Karpas-422 (cell line): ENCODE measurements around the gene CALHM4. TPM values are rescaled to one million over a fixed set of nuclear protein-coding genes. Genes with fewer than 3 reads are reported as not detected.

ENCODE experiments used
- DNase-seq: peaks from one replicate; pipeline ENCODE4 v3.0.0-alpha.2; 2015
- H2AFZ ChIP-seq: fragments of 200-600 bp; sonication (generic); 2 replicates; pipeline ENCODE4 v1.6.1; 2014; ENCODE audit warnings: antibody characterized with exemption, low read length, mixed read lengths
- H3K27ac ChIP-seq: fragments of 200-600 bp; sonication (generic); 2 replicates; pipeline ENCODE4 v1.5.1; 2014; ENCODE audit warnings: mild to moderate bottlenecking, low read length, moderate library complexity
- H3K27me3 ChIP-seq: fragments of 200-600 bp; sonication (generic); 2 replicates; pipeline ENCODE4 v1.6.1; 2014; ENCODE audit warnings: low read length, mixed read lengths
- H3K36me3 ChIP-seq: fragments of 200-600 bp; sonication (generic); 2 replicates; pipeline ENCODE4 v1.6.1; 2014; ENCODE audit warnings: low read length, mixed read lengths; ENCODE audit not compliant: insufficient read depth
- H3K4me1 ChIP-seq: fragments of 200-600 bp; sonication (generic); 2 replicates; pipeline ENCODE4 v1.6.1; 2014; ENCODE audit warnings: mild to moderate bottlenecking, low read length, mixed read lengths
- H3K4me2 ChIP-seq: fragments of 200-600 bp; sonication (generic); 2 replicates; pipeline ENCODE4 v1.6.1; 2014; ENCODE audit warnings: low read length, low read depth, mild to moderate bottlenecking; ENCODE audit not compliant: poor library complexity, severe bottlenecking
- H3K4me3 ChIP-seq: fragments of 200-600 bp; sonication (generic); 2 replicates; pipeline ENCODE4 v1.5.1; 2014; ENCODE audit warnings: mild to moderate bottlenecking, antibody characterized with exemption, low read length, mixed read lengths
- H3K79me2 ChIP-seq: fragments of 200-600 bp; sonication (generic); 2 replicates; pipeline ENCODE4 v1.6.1; 2014; ENCODE audit warnings: mild to moderate bottlenecking, low read length, mixed read lengths
- H3K9ac ChIP-seq: fragments of 200-600 bp; sonication (generic); 2 replicates; pipeline ENCODE4 v1.6.0; 2014; ENCODE audit warnings: low read length
- H3K9me2 ChIP-seq: fragments of 200-600 bp; sonication (generic), shearing (Covaris generic); replicated peaks from 2 replicates; pipeline ENCODE4 v1.6.0; 2014; ENCODE audit warnings: mild to moderate bottlenecking, low read length, moderate library complexity; ENCODE audit not compliant: insufficient read depth
- H3K9me3 ChIP-seq: fragments of 300-700, 200-600 bp; sonication (generic); 2 replicates; pipeline ENCODE4 v1.6.1; 2014; ENCODE audit warnings: low read length, mixed read lengths
- H4K20me1 ChIP-seq: fragments of 200-600 bp; sonication (generic); 2 replicates; pipeline ENCODE4 v1.6.1; 2014; ENCODE audit warnings: mild to moderate bottlenecking, antibody characterized with exemption, low read length, low read depth; ENCODE audit not compliant: insufficient read depth
- total RNA-seq: library from RNA; depleted of rRNA; stranded (reverse); fragments of >200 nt; shearing (Covaris generic); gene quantifications from 2 replicates; pipeline ENCODE4 v1.2.3, GENCODE V29; 2014; ENCODE audit warnings: low replicate concordance

CALHM4 gene
- total RNA-seq, 1 experiment from 2014 or later = not detected

DNA sequence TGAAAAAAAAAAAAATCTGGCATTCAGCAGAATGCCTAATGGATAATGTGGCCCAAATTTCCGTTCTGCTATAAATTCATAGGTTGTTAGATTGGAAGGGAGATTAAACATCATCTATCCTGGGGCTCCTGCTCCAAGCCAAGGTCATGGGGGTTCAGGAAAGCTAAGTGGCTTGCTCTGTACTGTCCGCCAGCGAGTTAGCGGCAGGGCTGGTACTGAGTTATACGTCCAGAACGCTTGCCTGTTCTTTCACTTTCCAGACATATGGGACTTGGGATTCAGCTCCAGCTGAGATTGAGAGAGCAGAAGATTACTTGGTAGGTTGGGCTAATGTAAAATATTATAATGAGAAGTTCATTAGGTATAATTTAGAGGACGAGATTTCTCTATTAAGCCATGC lies 18.6 kb downstream of the CALHM4 start:
- H3K4me2 ChIP-seq = peak overlapping the region; percentile 88
- peaks cover 23% of the 10 kb centered on the region for H3K36me3 ChIP-seq
- H3K27ac ChIP-seq = peak overlapping the region; percentile 68
- no peak overlapping the region for H2AFZ ChIP-seq
- peaks cover 73% of the 10 kb centered on the region for H3K79me2 ChIP-seq
- peaks cover 34% of the 10 kb centered on the region for H3K4me1 ChIP-seq
- H3K9me2 ChIP-seq = no peaks in the 10 kb centered on the region
- H3K4me3 ChIP-seq = peak overlapping the region; percentile 87
- peak; percentile 73 for DNase-seq
- no peaks in the 10 kb centered on the region for H4K20me1 ChIP-seq
- no peaks in the 10 kb centered on the region for H3K9me3 ChIP-seq
- H3K27me3 ChIP-seq = no peaks in the 10 kb centered on the region
- peak overlapping the region; percentile 74 for H3K9ac ChIP-seq

DNA sequence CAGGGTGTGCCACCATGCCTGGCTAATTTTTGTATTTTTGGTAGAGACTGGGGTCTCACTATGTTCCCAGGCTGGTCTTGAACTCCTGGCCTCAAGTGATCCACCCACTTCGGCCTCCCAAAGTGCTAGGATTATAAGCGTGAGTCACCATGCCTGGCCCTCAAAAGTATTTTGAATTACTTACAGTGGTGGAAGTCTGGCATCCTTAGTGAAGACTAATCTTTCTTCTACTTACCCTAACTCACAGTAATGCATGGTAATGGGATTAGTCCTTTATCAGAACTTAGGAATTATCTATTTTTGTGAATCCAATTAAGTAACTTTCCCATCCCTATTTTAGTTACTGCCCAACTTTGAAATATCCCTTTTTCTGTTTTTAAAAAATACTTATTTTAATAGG lies 21.7 kb downstream of the CALHM4 start:
- H3K79me2 ChIP-seq = peaks cover 96% of the 10 kb centered on the region
- no peak overlapping the region for H3K9ac ChIP-seq
- no peak overlapping the region for H3K4me3 ChIP-seq
- peaks cover 18% of the 10 kb centered on the region for H3K4me1 ChIP-seq
- no peak for DNase-seq
- no peaks in the 10 kb centered on the region for H3K9me3 ChIP-seq
- H3K9me2 ChIP-seq = no peaks in the 10 kb centered on the region
- H4K20me1 ChIP-seq = no peaks in the 10 kb centered on the region
- peaks cover 41% of the 10 kb centered on the region for H3K36me3 ChIP-seq
- H3K27ac ChIP-seq = no peak overlapping the region
- H2AFZ ChIP-seq = no peak overlapping the region
- no peak overlapping the region for H3K4me2 ChIP-seq
- H3K27me3 ChIP-seq = no peaks in the 10 kb centered on the region

DNA sequence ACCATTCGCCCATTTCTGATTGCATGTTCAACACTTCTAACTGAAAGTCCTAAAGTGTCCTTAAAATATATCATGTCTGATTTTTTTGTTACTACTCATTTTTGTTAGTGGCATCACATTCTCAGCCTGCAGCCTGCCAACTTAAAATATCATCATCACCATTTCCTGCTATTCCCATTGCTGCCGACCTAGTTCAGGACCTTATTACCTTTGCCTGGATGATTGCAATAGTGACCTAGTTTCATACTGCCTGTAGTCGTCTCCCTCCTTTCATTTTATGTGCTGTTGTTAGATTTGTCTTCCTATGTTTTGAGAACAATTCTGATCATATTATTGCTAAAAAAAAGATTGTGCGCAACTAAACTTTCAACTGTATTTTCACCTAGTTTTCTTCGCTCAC lies 23.9 kb downstream of the CALHM4 start:
- H4K20me1 ChIP-seq = no peaks in the 10 kb centered on the region
- H3K4me3 ChIP-seq = no peak overlapping the region
- no peak overlapping the region for H3K27ac ChIP-seq
- no peak overlapping the region for H2AFZ ChIP-seq
- H3K9me3 ChIP-seq = no peaks in the 10 kb centered on the region
- H3K4me2 ChIP-seq = no peak overlapping the region
- DNase-seq = no peak
- H3K4me1 ChIP-seq = peaks cover 17% of the 10 kb centered on the region
- no peaks in the 10 kb centered on the region for H3K27me3 ChIP-seq
- no peak overlapping the region for H3K9ac ChIP-seq
- peaks cover 94% of the 10 kb centered on the region for H3K79me2 ChIP-seq
- peaks cover 55% of the 10 kb centered on the region for H3K36me3 ChIP-seq
- no peaks in the 10 kb centered on the region for H3K9me2 ChIP-seq

DNA sequence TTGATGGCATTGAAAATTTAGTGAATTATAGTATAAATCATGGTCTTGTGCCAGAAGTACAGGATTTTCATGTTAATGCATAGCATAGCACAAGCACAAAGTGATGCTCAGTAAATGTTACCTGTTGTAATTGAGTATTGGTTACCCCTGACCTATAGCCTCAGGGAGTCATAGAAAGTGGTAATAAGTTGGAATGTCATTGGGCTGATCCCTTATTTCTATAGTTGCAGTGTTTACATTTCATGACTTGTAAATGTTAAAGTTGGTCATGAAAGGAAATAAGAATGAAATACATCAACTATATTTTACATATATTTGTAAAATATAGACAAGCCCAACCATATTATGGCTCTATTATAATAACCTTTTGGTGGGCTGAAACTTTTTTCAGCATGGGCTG lies 24.8 kb downstream of the CALHM4 start:
- H3K9me3 ChIP-seq = no peaks in the 10 kb centered on the region
- H3K9me2 ChIP-seq = no peaks in the 10 kb centered on the region
- H3K36me3 ChIP-seq = peaks cover 56% of the 10 kb centered on the region
- no peaks in the 10 kb centered on the region for H4K20me1 ChIP-seq
- no peak overlapping the region for H3K4me2 ChIP-seq
- no peak overlapping the region for H3K9ac ChIP-seq
- H3K79me2 ChIP-seq = peaks cover 90% of the 10 kb centered on the region
- no peak overlapping the region for H3K4me3 ChIP-seq
- no peak overlapping the region for H2AFZ ChIP-seq
- peaks cover 9% of the 10 kb centered on the region for H3K4me1 ChIP-seq
- H3K27me3 ChIP-seq = no peaks in the 10 kb centered on the region
- DNase-seq = no peak
- no peak overlapping the region for H3K27ac ChIP-seq

DNA sequence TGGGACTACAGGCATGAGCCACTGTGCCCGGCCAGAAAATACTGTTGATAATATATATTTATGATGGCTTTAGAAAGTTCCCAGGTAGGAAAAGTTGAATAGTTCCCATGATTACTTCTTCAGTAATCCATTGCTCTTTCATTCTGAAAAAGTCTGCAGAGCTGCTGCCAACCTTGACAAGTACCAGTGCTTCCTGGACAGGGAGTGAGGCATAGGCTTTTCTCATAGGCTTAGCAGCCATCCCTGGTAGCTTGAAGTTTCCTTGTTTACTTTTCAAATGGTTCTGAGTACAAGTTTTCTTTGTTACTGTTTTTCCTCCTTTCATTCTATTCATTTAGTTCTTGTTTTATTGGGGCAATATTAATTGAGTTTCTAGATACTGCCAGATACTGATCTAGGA lies 25.6 kb downstream of the CALHM4 start:
- no peak overlapping the region for H3K4me3 ChIP-seq
- no peak for DNase-seq
- H4K20me1 ChIP-seq = no peaks in the 10 kb centered on the region
- no peak overlapping the region for H3K4me2 ChIP-seq
- H3K79me2 ChIP-seq = peaks cover 89% of the 10 kb centered on the region
- no peak overlapping the region for H2AFZ ChIP-seq
- peaks cover 1% of the 10 kb centered on the region for H3K4me1 ChIP-seq
- no peaks in the 10 kb centered on the region for H3K9me3 ChIP-seq
- H3K9me2 ChIP-seq = no peaks in the 10 kb centered on the region
- no peaks in the 10 kb centered on the region for H3K27me3 ChIP-seq
- peaks cover 64% of the 10 kb centered on the region for H3K36me3 ChIP-seq
- H3K9ac ChIP-seq = no peak overlapping the region
- no peak overlapping the region for H3K27ac ChIP-seq

DNA sequence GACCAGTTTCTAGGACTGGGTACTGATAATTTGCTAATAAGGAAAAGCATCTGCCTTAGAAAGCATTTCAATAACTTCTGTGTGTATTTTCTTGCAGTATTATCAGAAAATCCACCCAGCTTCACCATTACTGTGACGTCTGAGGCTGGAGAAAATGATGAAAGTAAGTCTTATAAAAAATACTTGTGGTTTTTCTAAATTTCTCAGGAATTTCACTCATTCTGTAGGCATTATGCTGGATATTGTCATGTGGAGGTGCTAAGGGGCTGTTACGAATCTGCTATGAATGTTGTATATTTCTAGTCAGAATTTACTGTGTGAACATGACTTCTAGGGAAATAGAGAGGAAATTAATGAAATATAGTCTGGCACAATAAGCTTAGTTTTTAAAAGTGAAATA lies 26.6 kb downstream of the CALHM4 start:
- no peak overlapping the region for H3K4me2 ChIP-seq
- no peak overlapping the region for H3K27ac ChIP-seq
- no peaks in the 10 kb centered on the region for H3K4me1 ChIP-seq
- H3K36me3 ChIP-seq = peaks cover 71% of the 10 kb centered on the region
- no peaks in the 10 kb centered on the region for H3K9me2 ChIP-seq
- DNase-seq = no peak
- peaks cover 84% of the 10 kb centered on the region for H3K79me2 ChIP-seq
- no peaks in the 10 kb centered on the region for H3K9me3 ChIP-seq
- H4K20me1 ChIP-seq = no peaks in the 10 kb centered on the region
- H2AFZ ChIP-seq = no peak overlapping the region
- H3K27me3 ChIP-seq = no peaks in the 10 kb centered on the region
- H3K9ac ChIP-seq = no peak overlapping the region
- H3K4me3 ChIP-seq = no peak overlapping the region

DNA sequence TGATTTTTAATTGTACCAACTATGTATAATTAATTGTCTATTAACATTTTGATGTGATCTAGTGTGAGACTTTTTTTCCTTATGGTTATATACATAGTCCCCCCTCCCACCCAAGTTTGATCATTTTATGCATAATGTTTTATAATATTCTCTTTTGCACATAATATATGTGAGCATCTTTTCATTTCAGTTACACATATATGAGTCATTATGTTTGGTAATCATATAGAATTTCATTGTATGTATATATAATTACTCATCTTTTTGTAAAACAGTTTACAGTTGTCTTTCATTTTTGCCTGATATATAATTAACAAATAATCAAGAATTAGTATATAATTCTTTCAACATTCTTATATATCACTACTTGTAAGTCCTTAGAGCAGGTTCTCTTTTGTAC lies 32.7 kb downstream of the CALHM4 start:
- no peak overlapping the region for H3K9ac ChIP-seq
- H4K20me1 ChIP-seq = no peaks in the 10 kb centered on the region
- no peaks in the 10 kb centered on the region for H3K9me2 ChIP-seq
- no peaks in the 10 kb centered on the region for H3K9me3 ChIP-seq
- DNase-seq = no peak
- H3K4me2 ChIP-seq = no peak overlapping the region
- H3K4me3 ChIP-seq = no peak overlapping the region
- H3K27me3 ChIP-seq = no peaks in the 10 kb centered on the region
- no peak overlapping the region for H2AFZ ChIP-seq
- peaks cover 45% of the 10 kb centered on the region for H3K79me2 ChIP-seq
- H3K27ac ChIP-seq = no peak overlapping the region
- no peaks in the 10 kb centered on the region for H3K4me1 ChIP-seq
- peaks cover 73% of the 10 kb centered on the region for H3K36me3 ChIP-seq

DNA sequence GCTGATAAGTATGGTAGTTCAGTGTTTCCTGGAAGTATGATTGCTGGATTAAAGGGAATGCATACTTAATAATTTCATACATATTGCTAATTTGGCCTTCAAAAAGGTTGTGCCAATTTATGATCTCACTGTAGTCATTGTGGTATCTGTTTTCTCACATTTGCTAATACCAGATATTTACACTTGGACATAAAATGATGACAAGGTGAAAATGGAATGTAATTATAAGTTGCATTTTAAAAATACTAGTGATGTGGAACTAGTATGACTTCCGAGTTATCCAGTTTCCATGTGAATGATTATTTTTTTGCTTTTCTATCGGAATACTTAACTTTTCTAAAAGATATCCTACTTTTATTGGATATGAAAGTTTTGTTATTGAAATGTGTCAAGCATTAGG lies 33.2 kb downstream of the CALHM4 start:
- H3K36me3 ChIP-seq = peaks cover 73% of the 10 kb centered on the region
- H3K79me2 ChIP-seq = peaks cover 40% of the 10 kb centered on the region
- no peak overlapping the region for H3K4me2 ChIP-seq
- H3K27me3 ChIP-seq = no peaks in the 10 kb centered on the region
- H2AFZ ChIP-seq = no peak overlapping the region
- H3K9me2 ChIP-seq = no peaks in the 10 kb centered on the region
- DNase-seq = no peak
- H3K4me3 ChIP-seq = no peak overlapping the region
- no peaks in the 10 kb centered on the region for H3K9me3 ChIP-seq
- no peaks in the 10 kb centered on the region for H3K4me1 ChIP-seq
- H4K20me1 ChIP-seq = no peaks in the 10 kb centered on the region
- H3K9ac ChIP-seq = no peak overlapping the region
- H3K27ac ChIP-seq = no peak overlapping the region

DNA sequence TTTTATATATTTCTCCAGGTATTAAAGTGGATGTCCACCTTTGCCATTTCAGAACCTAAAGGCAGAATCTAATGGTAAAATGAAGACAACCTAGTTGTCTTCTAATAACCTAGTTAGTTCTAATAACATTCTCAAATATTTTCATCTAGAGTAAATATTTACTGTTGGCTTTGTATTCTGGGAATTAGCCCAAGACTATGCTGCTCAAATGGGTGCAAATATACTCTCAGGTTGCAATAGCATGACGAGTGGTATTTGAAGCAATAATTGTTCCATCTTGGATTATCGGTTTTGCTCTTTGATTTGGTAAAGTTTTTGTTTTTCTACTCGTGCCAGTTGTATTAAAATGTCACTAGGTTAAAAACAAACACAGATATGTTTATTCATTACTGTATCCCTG lies 41.7 kb downstream of the CALHM4 start:
- Histone ChIP-seq H3K4me2 (no peak overlapping the region), H3K4me3 (no peak overlapping the region), H3K79me2 (no peaks in the 10 kb centered on the region), H3K36me3 (peaks cover 31% of the 10 kb centered on the region; the same call in 1 of the 2 replicates), H4K20me1 (no peaks in the 10 kb centered on the region), H3K9me2 (no peaks in the 10 kb centered on the region), H3K27me3 (no peaks in the 10 kb centered on the region), H3K9ac (no peak overlapping the region), H2AFZ (no peak overlapping the region), H3K9me3 (no peaks in the 10 kb centered on the region), H3K27ac (no peak overlapping the region), H3K4me1 (no peaks in the 10 kb centered on the region)
- DNase-seq = no peak
